Measurements from ENCODE around the gene OXT.
"Not testable (repeated sequence)": the region's sequence is repeated elsewhere in the genome, so short reads cannot be mapped to it uniquely, and the experiment has no call there.

Gene OXT

GRCh38 chr20:3047486-3048419, 23.7 kb upstream of the OXT start:
- no peak for DNase-seq (ENCODE audit: low read depth)

DNA sequence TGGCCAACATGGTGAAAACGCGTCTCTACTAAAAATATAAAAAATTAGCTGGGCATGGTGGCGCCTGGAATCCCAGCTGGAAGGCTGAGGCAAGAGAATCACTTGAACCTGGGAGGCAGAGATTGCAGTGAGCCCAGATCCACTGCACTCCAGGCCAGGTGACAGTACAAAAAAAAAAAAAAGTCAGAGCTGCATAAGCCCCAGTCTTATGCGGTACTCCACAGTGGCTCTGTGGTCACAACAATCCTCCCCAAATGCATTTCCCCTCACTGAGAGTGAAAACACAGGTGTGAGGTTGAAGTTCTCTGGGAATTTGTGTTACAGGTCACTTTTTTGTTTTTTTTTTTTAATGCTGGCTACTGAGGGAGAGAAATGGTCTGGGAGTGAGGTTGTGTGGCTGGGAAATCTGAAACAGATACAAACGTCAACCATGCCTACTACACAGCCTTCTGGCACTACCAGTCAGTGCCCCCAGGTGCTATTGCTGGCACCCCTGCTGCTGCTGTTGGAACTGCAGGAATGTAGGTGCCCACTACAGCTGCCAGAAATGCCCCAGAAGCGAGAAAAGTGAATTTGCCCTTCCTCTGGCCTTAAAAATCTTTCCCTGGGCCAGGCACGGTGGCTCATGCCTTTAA, 19.9 kb upstream of the OXT start:
- no peak for DNase-seq (ENCODE audit: low read depth)

GRCh38 chr20:3059489-3059888, 11.9 kb upstream of the OXT start:
- DNase-seq (ENCODE audit: low read depth) = no peak

GRCh38 chr20:3064119-3064518, 7.3 kb upstream of the OXT start:
- DNase-seq (ENCODE audit: low read depth) = not testable (repeated sequence)

GRCh38 chr20:3067139-3068014, 4.0 kb upstream of the OXT start:
- DNase-seq (ENCODE audit: low read depth) = no peak

- no peak for DNase-seq (ENCODE audit: low read depth)
Measured at GRCh38 chr20:3068075-3068474, 3.3 kb upstream of the OXT start.

GRCh38 chr20:3068986-3069900, 2.2 kb upstream of the OXT start:
- no peak for DNase-seq (ENCODE audit: low read depth)

DNA sequence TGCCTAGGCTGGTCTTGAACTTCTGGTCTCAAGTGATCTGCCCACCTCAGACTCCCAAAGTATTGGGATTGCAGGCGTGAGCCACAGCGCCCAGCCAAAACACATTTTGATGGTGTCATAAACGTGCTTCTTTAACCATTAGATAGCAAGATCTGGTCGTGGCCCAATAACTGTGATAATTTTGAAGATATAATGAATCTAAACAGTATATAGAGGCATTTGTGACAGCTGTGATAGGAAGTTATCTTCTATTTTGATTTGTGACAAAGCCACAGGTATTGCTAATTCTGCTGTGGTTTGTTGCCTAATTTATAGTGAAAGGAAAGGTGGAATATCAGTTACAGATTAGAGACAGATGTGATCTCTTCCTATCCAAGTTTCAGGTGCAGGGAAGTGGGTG, 695 bp upstream of the OXT start:
- no peak for DNase-seq (ENCODE audit: low read depth)

- DNase-seq (ENCODE audit: low read depth) = no peak
Measured at GRCh38 chr20:3071266-3071609, 182 bp upstream of the OXT start.

DNA sequence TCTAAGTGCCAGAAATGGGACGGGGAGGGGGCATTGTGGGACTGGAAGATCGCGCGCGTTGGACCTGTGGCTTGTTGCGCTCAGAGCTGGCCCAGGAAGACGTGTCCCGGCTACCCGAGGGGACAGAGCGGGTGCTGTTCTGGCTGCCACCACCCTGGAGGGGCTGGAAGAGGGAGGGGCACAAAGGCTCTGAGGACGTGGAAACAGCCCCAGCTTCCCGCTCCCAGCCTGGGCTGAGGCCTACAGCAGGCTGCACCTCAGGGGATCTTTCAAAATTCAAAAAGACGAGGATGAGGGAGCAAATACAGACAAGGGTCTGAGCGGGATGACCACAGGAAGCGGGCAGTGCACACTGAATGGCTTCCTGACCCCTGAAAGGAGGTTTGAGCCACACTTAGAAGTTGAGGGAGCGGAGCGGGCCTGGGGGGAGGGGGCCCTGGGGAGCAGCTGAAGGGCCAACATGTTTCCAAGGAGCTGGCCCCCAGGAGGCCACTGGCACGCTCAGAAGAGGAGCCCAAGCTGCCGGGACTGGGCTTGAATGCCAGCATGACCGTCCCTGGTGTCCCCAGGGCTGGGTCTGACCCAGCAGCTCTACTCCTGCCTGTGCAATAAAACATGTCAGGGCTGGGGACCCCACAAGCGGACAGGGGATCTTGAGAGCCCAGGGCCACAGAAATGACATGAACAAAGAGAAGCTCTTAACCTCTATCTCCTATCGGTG, 1.3 kb downstream of the OXT start:
- DNase-seq (ENCODE audit: low read depth) = no peak

DNA sequence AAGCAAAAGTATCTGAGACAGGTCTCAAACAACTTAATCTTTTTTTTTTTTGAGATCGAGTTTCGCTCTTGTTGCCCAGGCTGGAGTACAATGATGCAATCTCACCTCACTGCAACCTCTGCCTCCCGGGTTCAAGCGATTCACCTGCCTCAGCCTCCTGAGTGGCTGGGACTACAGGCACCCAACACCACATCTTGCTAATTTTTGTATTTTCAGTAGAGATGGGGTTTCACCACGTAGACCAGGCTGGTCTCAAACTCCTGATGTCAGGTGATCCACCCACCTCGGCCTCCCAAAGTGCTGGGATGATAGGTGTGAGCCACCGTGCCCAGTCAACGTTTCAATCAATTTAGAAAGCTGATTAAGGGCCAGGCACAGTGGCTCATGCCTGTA, 1.8 kb downstream of the OXT start:
- DNase-seq (ENCODE audit: low read depth) = not testable (repeated sequence)

- no peak for DNase-seq (ENCODE audit: low read depth)
Measured at GRCh38 chr20:3074812-3075211, 3.4 kb downstream of the OXT start.

DNA sequence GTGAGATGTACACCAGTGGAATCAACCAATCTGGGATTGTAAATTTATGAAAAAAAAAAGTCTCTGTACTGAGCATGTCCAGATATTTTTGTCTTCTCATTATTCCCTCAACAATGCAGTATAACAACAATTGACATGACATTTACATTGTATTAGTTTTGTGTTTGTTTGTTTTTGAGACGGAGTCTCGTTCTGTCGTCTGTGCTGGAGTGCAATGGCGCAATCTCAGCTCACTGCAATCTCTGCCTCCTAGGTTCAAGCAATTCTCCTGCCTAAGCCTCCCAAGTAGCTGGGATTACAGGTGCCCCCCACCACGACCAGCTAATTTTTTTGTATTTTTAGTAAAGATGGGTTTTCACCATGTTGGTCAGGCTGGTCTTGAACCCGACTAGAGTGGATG, 3.9 kb downstream of the OXT start:
- DNase-seq (ENCODE audit: low read depth) = not testable (repeated sequence)

DNA sequence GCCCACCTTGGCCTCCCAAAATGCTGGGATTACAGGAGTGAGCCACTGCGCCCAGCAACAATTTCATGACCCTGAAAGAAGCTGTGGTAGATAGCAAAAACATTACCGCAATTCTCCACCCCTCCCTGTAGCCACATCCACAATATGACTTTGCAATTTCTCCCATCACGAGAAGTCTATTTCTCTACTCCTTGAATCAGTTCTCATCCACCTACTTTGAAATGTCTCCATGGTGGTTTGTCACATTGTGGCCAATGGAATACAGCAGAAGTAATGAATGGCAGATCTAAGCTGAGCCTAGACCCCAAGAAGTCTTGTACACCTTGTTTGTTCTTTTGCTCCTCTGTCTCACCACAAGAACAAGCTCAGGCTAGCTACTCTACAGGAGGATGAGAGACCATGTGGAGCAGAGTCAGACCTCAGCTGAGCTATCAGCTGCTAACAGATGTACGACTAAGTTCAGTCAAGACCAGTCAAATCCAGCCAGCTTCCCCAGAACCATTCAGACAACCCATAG, 6.3 kb downstream of the OXT start:
- DNase-seq (ENCODE audit: low read depth) = no peak

GRCh38 chr20:3080939-3081388, 9.5 kb downstream of the OXT start:
- DNase-seq (ENCODE audit: low read depth) = no peak

GRCh38 chr20:3081641-3082040, 10.2 kb downstream of the OXT start:
- DNase-seq (ENCODE audit: low read depth) = no peak

DNA sequence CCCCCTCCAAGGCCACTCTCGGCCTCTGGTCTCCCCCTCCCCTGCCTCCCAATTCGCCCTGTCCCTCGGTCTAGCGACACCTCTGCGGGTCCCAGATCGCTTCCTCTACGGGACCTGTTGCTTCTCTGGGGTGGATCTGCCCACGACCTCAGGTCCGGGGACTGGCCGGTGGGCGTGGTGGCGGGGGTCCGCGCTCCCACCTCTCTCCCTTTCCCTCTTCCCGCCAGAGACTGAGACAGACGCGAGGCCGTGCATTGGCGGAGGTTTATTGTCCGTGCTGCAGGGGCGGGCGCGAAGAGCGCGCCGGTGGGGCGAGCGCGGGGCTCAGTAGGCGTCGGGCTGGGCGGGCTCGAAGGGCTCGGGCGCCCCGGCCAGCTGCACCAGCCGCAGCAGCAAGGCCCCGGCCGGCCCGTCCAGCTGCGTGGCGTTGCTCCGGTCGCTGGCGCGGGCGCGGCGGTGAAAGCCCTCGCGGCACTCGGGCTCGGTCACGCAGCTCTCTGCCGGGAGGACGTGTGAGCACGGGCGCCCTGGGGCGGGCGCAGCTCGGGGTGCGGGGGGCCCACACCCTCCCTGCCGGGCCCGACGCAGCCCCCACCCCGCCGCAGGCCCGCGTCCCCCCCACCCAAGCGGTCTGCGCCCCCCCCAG, 11.0 kb downstream of the OXT start:
- DNase-seq (ENCODE audit: low read depth) = no peak

- DNase-seq (ENCODE audit: low read depth) = no peak
Measured at GRCh38 chr20:3082955-3083952, 11.8 kb downstream of the OXT start.

All from non-pigmented ciliary epithelial cell (primary cell).